GM19035 (cell line): Measurements from ENCODE around the gene RERE.
"Not testable (repeated sequence)": the region's sequence is repeated elsewhere in the genome, so short reads cannot be mapped to it uniquely, and the experiment has no call there.

Experiments used
- ATAC-seq: cut with Tn5 transposase; IDR thresholded peaks from one replicate; pipeline ENCODE4 v1.9.1; 2021; ENCODE audit not compliant: unreplicated experiment

The RERE gene

GRCh38 chr1:8807004-8807403 lies 10.4 kb downstream of the RERE start:
- no peak for ATAC-seq

- ATAC-seq: no peak
Measured at GRCh38 chr1:8800416-8800815, 17.0 kb downstream of the RERE start.

GRCh38 chr1:8797216-8797615 lies 20.2 kb downstream of the RERE start:
- ATAC-seq: no peak

GRCh38 chr1:8796812-8797211 lies 20.6 kb downstream of the RERE start:
- ATAC-seq: no peak

- no peak for ATAC-seq
Measured at GRCh38 chr1:8794605-8795004, 22.8 kb downstream of the RERE start.

GRCh38 chr1:8791819-8792218 lies 25.6 kb downstream of the RERE start:
- no peak for ATAC-seq

- no peak for ATAC-seq
Measured at GRCh38 chr1:8790987-8791386, 26.5 kb downstream of the RERE start.

GRCh38 chr1:8790478-8790877 lies 27.0 kb downstream of the RERE start:
- no peak for ATAC-seq

- ATAC-seq: no peak
Measured at GRCh38 chr1:8789314-8790214, 27.9 kb downstream of the RERE start.

- no peak for ATAC-seq
Measured at GRCh38 chr1:8787218-8787617, 30.2 kb downstream of the RERE start.

- not testable (repeated sequence) for ATAC-seq
Measured at GRCh38 chr1:8786204-8786603, 31.2 kb downstream of the RERE start.

- no peak for ATAC-seq
Measured at GRCh38 chr1:8782955-8783354, 34.5 kb downstream of the RERE start.

GRCh38 chr1:8782001-8782620 lies 35.3 kb downstream of the RERE start:
- no peak for ATAC-seq

GRCh38 chr1:8780405-8780804 lies 37.0 kb downstream of the RERE start:
- no peak for ATAC-seq

GRCh38 chr1:8777867-8778266 lies 39.6 kb downstream of the RERE start:
- ATAC-seq: no peak

GRCh38 chr1:8776104-8776503 lies 41.3 kb downstream of the RERE start:
- no peak for ATAC-seq

- ATAC-seq: no peak
Measured at GRCh38 chr1:8767006-8767405, 50.4 kb downstream of the RERE start.

GRCh38 chr1:8765198-8765597 lies 52.2 kb downstream of the RERE start:
- ATAC-seq: no peak

- ATAC-seq: no peak
Measured at GRCh38 chr1:8764293-8764937, 53.0 kb downstream of the RERE start.

GRCh38 chr1:8763888-8764287 lies 53.6 kb downstream of the RERE start:
- ATAC-seq: no peak

GRCh38 chr1:8754993-8755392 lies 62.4 kb downstream of the RERE start:
- ATAC-seq: no peak

- ATAC-seq: no peak
Measured at GRCh38 chr1:8754247-8754650, 63.2 kb downstream of the RERE start.
